ENCODE measurements around the gene ATP6V1F. TPM values are rescaled to one million over a fixed set of nuclear protein-coding genes. Genes with fewer than 3 reads are reported as not detected.

ATP6V1F gene
- total RNA-seq, 1 donor from 2014 or later = 89.6 TPM

GRCh38 chr7:128833946-128834325 lies 28.7 kb upstream of the ATP6V1F start:
- intact Hi-C loops (cut with DNase I) = no loop called here
- ATAC-seq = peak; percentile 10
- DNase-seq (ENCODE audit: low spot score) = no peak

GRCh38 chr7:128835231-128835751 lies 27.4 kb upstream of the ATP6V1F start:
- DNase-seq (ENCODE audit: low spot score) (no peak), ATAC-seq (no peak)
- intact Hi-C loops (cut with DNase I) = no loop called here

- intact Hi-C loops (cut with DNase I) = no loop called here
- DNase-seq (ENCODE audit: low spot score) = no peak
- no peak for ATAC-seq
Measured at GRCh38 chr7:128835790-128836641, 26.6 kb upstream of the ATP6V1F start.

- ATAC-seq (no peak), DNase-seq (ENCODE audit: low spot score) (no peak)
- intact Hi-C loops (cut with DNase I) = no loop called here
Measured at GRCh38 chr7:128836729-128837348, 25.8 kb upstream of the ATP6V1F start.

GRCh38 chr7:128837521-128837921 lies 25.1 kb upstream of the ATP6V1F start:
- DNase-seq (ENCODE audit: low spot score) (no peak), ATAC-seq (no peak)
- intact Hi-C loops (cut with DNase I) = no loop called here

- no peak for DNase-seq (ENCODE audit: low spot score)
- ATAC-seq = no peak
- intact Hi-C loops (cut with DNase I) = no loop called here
Measured at GRCh38 chr7:128838109-128838779, 24.4 kb upstream of the ATP6V1F start.

GRCh38 chr7:128838981-128839731 lies 23.5 kb upstream of the ATP6V1F start:
- intact Hi-C loops (cut with DNase I) = no loop called here
- DNase-seq (ENCODE audit: low spot score) (no peak), ATAC-seq (no peak)

- intact Hi-C loops (cut with DNase I) = no loop called here
- ATAC-seq (no peak), DNase-seq (ENCODE audit: low spot score) (no peak)
Measured at GRCh38 chr7:128839751-128840177, 22.9 kb upstream of the ATP6V1F start.

GRCh38 chr7:128840326-128841170 lies 22.1 kb upstream of the ATP6V1F start:
- no peak for ATAC-seq
- DNase-seq (ENCODE audit: low spot score) = peak; percentile 51
- intact Hi-C loops (cut with DNase I) = no loop called here

- no peak for ATAC-seq
- intact Hi-C loops (cut with DNase I) = no loop called here
- peak; percentile 56 for DNase-seq (ENCODE audit: low spot score)
Measured at GRCh38 chr7:128841171-128841690, 21.4 kb upstream of the ATP6V1F start.

- intact Hi-C loops (cut with DNase I) = no loop called here
- DNase-seq (ENCODE audit: low spot score) (peak; percentile 60), ATAC-seq (peak; percentile 21)
Measured at GRCh38 chr7:128841921-128842673, 20.6 kb upstream of the ATP6V1F start.

GRCh38 chr7:128842674-128843641 lies 19.7 kb upstream of the ATP6V1F start:
- peak; percentile 51 for DNase-seq (ENCODE audit: low spot score)
- no peak for ATAC-seq

GRCh38 chr7:128843938-128844621 lies 18.6 kb upstream of the ATP6V1F start:
- DNase-seq (ENCODE audit: low spot score) (no peak), ATAC-seq (no peak)
- intact Hi-C loops (cut with DNase I) = no loop called here

More at GRCh38 chr7:128842674-128843641, 19.7 kb upstream of the ATP6V1F start:
- intact Hi-C loops (cut with DNase I) = no loop called here

GRCh38 chr7:128844777-128845311 lies 17.8 kb upstream of the ATP6V1F start:
- intact Hi-C loops (cut with DNase I) = no loop called here
- DNase-seq (ENCODE audit: low spot score) = no peak
- ATAC-seq = no peak

- intact Hi-C loops (cut with DNase I) = no loop called here
- ATAC-seq (no peak), DNase-seq (ENCODE audit: low spot score) (no peak)
Measured at GRCh38 chr7:128845475-128845874, 17.2 kb upstream of the ATP6V1F start.
